ENCODE results near the gene PRKN.

DNA sequence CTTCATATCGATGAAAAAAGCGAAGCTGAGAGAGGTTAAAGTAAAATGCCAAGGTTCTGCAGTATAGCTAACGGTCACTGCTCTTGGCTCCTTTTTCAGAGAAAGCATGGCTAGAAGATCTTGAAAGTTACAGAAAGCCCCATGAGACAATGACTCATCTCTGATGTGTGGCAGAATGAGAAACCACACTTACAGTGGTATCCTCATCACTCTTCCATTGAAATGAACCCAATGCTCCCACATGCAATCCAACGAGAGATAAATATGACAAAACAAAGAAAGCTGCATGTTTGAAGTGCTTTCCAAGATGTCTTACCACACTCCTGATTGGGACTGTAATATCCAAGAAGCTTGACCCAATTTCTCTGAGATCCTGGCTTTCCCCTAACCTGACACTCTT lies 694.9 kb downstream of the PRKN start:
- TF ChIP-seq, protein P1, sequence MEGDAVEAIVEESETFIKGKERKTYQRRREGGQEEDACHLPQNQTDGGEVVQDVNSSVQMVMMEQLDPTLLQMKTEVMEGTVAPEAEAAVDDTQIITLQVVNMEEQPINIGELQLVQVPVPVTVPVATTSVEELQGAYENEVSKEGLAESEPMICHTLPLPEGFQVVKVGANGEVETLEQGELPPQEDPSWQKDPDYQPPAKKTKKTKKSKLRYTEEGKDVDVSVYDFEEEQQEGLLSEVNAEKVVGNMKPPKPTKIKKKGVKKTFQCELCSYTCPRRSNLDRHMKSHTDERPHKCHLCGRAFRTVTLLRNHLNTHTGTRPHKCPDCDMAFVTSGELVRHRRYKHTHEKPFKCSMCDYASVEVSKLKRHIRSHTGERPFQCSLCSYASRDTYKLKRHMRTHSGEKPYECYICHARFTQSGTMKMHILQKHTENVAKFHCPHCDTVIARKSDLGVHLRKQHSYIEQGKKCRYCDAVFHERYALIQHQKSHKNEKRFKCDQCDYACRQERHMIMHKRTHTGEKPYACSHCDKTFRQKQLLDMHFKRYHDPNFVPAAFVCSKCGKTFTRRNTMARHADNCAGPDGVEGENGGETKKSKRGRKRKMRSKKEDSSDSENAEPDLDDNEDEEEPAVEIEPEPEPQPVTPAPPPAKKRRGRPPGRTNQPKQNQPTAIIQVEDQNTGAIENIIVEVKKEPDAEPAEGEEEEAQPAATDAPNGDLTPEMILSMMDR (IDR thresholded peaks at IDR 0.05) = no peak
- TF ChIP-seq POLR2A (IDR thresholded peaks at IDR 0.05) = no peak
